Activated CD8-positive, alpha-beta memory T cell treated with anti-CD3 and anti-CD28 coated beads, Interleukin-2, amount 50 U/mL, for 1 hour (primary cell): ENCODE measurements around the gene CPNE5.
"Not testable (repeated sequence)": the region's sequence is repeated elsewhere in the genome, so short reads cannot be mapped to it uniquely, and the experiment has no call there.

Source experiments
- DNase-seq: peaks from one replicate; pipeline ENCODE4 v3.0.0-alpha.2; 2020; ENCODE audit errors: extremely low read depth

CPNE5 gene

DNA sequence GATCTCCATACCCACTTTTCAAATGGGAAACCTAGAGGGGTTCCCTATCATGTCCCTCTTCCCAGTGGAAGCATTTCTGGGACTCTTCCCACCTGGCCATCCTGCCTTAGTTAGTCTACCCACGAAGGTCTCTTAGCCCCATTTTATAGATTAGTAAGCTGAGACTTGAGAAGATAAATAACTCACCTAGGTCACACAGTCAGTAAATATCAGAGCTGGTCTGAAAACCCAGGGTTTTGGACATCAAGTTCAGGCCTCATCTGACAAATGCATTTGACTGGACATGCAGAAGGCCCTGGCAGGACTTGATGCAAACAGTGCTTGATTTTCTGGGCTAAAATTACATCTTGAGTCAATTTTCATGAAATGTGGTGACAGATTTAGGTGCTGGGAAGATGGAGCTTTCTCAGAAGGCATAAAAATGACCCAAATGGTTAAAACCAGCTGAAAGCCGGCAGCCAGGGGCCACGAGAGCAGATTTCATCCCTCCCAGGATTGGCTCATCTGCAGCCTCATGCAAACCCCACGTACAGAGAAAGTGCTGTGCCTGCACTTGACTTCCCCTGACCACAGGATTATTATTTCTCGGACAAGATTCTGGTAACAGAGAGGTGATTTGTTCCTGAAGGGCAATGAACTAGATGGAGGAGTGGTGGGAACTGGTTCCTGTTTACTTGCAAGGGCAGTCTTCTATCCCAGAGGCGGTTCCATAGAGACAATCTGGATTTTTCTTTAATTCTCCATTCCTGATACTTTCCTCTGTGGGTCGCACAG lies 23.1 kb downstream of the CPNE5 start:
- DNase-seq = no peak

DNA sequence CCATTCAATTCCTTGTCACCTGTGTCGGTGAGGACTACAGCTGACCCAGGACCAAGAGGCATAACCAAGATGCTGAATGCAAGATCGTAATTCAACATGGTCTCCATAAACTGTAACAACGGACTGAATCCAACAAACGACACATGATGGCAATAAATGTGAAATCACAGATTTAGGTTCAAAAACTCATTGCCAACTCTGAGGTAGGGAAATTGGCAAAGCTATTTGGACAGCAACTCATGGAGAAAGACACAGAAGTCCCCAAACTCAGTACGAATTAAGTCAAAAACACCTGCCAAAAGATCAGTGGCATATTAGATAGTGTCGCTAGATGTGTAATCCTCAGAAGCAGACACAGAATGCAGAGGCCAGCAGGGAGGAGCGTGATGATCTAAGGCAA lies 25.0 kb downstream of the CPNE5 start:
- DNase-seq = no peak

DNA sequence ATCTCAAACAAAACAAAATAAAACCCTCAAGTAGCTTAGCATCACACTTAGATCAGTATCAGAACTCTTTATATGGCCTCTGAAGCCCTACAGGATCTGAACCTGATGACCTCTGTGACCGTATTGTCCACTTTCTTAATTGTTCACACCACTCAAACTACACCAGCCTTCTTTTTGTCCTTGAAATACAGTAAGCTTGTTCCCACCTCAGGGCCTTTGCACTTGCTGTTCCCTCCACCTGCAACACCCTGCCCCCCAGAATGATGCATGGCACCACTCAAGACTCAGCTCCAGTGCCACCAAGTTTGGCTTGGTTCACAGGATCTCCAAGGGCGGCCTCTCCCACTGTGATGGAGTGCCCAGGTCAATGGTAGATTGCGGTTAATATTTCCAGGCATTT lies 25.7 kb downstream of the CPNE5 start:
- no peak for DNase-seq

DNA sequence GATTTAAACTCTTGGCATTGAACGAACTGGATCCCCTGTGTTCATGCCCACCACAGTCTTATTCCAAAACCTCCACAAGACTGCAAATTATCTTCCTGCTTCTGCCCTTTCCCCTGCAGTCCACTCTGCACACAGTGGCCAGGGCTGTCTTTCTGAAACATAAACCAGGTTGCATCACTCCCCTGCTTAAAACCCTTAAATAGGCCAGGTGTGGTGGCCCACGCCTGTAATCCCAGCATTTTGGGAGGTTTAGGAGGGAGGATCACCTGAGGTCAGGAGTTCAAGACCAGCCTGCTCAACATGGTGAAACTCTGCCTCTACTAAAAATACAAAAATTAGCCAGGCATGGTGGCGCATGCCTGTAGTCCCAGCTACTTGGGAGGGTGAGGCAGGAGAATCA lies 26.2 kb downstream of the CPNE5 start:
- not testable (repeated sequence) for DNase-seq

DNA sequence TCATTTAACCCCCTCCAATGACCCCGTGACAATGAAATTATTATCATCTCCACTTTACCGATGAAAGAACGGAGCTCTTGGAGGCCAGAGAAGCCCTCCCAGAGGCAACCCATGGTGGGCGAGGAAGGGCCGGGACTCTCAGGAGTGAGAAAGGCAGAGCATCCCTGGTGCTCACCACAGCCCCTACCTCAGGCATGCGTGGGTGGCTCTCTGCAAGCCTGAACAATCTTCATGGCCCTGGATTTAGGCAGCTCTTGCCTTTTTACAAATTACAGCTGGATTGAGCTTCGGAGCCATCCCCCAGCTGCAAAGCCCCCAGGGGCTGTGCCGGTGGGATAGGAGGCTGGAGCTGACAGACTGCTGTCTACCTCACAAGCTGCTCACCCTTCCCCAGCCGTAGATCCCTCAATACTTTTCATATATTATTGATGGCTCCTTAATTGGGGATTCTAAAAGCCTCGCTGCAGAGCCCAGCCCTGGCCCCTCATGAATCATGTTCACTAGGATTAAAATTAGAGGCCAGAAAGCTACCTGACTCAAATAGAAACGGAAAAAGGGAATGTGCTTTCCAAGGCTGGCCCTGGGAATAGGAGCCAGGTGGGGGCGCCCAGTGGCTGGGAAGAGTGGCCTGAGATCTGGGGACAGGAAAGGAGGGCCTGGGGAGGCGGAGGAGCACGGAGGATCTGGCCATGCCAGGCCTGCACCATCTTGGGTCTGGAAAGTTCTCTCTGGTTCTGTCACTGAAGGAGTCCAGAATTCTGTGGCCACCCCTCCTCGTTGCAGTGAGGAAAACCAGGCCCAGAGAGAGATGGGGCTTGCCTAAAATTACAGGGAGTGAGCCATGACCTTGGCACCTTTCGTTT lies 29.1 kb downstream of the CPNE5 start:
- no peak for DNase-seq

DNA sequence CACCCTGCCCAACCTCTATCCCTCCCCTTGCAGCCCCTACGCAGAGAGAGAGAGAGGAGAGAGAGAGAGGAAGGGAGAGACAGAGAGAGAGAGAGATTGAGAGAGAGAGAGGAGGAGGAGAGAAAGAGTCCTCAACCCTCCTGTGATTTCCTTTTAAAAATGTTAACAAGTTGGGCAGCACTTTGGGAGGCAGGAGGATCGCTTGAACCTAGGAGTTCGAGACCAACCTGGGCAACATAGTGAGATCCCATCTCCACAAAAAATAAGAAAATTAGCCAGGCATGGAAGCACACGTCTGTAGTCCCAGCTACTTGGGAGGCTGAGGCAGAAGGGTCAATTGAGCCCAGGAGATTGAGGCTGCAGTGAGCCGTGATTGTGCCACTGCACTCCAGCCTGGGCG lies 30.1 kb downstream of the CPNE5 start:
- no peak for DNase-seq

DNA sequence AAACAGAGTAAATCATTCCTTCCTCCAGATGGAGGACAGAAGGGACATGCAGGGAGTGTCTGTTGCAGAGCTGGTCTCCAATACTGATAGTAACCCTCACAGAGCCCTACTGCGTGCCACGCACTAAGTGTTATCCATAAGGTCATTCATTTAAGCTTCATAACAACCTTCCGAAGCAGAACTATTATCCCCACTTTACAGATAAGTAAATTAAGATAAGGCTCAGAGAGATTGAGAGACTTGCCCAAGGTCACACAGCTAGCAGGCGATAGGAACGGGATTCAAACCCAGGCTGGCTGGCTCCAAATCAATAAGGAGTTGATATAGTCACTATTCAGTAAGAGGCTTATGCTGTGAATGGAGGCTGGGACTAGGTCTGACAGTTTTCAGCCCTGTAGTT lies 30.6 kb downstream of the CPNE5 start:
- no peak for DNase-seq

DNA sequence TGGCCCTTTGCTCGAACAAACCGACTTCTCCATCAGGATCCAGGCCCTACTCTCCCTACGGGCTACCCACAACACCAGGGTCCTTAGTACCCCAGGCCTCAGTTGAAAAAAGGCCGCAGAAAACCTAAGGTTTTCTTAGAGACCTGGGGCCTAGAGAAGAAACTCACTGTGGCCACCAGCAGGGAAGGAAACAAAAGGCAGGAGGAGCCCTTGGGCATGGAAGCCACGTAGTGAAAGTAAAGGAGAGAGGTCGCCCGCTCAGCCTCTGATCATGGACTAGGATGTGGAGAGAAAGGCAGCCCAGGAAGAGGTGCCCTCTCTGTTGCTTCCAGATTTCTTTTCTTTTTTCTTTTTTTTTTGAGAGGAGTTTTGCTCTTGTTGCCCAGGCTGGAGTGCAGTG lies 31.5 kb downstream of the CPNE5 start:
- DNase-seq = no peak

DNA sequence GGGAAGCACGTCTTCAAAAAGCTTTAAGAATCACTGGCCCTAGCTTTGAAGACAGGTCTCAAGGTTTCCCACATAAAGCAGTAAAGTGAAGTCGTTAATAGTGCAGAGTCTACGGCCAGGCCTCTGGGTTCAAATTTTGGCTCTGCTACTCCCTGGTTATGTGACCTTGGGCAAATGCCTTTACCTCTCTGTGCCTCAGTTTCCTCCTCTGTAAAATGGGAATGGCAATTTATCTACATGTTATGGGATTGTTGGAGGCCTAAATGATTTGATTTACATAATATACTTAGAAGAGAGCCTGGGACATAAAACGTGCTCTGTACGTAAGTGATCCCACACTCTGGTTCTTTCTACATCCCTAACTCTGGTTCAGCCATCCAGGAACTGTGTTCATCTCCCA lies 32.1 kb downstream of the CPNE5 start:
- no peak for DNase-seq

DNA sequence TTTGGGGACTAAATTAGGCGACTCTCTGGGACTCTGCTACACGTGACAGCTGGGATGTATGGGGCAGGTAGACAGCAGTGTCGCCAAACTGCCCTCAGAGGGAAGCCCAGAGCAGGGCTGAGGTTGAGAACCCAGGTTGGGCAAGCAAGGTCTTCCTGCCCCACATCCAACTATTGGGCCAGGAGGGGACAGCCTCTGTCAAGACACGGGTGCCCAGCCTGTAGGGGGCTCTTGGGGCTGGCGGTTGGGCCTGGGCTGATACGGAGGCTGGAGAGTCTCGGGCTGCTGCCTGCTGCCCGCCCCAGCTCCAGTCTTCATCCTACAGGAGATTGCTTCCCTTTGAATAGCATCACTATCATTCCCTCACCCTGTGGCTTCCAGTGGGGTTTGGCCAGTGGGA lies 33.3 kb downstream of the CPNE5 start:
- no peak for DNase-seq

DNA sequence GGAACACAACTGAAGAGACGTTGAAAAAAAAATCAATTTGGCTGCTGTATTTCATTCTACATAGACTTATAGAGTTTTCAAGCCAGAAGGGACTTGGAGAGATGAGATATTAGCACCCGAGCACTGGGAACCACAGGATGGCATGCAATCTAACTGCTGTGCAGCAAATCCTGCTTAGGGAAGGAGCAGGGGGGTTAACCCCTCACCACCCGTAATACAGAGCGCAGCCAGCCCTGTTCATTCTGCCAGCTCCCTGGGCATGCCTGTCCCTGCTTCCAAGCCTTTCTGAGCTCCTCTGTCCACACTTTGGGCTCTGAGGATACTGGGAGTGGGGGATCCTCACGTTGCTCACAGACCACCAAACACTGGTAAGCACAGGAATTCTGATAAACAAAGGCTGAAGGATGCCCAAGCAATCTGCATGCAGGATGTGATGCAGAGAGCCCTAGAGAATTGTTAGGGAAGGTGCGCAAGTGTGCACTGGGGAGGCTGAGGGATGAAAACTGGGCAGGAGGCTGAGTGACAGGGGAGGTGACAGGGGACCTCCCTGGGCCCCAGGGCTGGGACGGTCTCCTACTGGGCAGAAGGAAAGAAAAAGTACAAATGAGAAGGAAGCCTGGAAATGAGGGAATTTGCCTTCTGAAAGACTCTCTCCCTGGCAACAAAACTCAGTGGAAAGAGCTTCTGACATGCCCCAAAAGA lies 34.0 kb downstream of the CPNE5 start:
- no peak for DNase-seq

DNA sequence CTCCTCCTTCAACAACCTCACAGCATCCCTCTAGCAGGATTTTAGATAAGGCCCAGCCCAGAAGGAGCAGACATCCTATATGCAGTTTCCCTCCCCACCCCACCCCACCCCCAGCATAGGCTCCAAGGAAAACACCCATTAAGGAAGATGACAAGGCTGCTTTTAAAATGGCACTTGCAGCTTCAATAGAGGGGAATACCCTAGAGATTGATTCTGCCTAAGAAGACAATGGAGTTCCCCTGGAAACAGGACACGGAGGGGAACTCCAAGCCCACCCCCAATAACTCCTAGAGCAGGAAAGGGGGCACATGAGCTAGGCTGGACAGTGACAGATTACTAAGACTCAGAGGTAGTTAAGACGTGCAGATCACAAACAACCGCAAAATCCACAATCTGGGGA lies 34.7 kb downstream of the CPNE5 start:
- DNase-seq = no peak

DNA sequence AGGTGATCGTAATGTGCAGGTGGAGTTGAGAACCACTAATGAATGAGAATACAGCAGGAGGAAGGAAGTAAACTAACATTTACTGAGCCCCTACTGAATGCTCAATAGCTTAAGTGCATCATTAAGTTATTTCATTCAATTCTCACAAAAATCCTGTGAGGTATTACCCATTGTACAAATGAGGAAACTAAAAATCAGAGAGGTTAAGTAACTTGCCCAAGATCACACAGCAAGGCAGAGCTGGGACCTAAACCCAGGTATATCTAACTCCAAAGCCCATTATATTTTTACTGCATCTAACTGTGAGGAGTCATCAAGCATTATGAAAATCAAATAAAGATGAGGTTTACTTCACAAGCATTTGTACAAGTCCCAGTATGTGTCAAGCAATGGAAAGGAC lies 35.3 kb downstream of the CPNE5 start:
- no peak for DNase-seq

DNA sequence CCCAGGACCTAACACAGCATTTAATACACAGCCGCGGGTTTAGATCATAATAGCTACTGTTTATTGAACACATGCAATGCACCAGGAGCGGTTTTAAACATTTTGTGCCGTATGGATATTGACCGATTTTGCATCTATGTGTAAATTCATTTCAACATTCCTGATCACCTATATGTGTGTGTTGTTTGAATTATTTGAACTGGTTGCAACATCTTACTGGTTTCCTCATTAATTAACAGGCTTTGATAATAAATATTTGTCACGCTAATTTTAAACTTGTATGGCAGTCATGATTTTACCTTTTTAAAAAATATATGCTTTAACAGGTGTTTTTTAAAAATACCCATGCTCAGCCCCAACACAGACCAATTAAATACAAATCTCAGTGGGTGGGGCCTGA lies 35.8 kb downstream of the CPNE5 start:
- no peak for DNase-seq

DNA sequence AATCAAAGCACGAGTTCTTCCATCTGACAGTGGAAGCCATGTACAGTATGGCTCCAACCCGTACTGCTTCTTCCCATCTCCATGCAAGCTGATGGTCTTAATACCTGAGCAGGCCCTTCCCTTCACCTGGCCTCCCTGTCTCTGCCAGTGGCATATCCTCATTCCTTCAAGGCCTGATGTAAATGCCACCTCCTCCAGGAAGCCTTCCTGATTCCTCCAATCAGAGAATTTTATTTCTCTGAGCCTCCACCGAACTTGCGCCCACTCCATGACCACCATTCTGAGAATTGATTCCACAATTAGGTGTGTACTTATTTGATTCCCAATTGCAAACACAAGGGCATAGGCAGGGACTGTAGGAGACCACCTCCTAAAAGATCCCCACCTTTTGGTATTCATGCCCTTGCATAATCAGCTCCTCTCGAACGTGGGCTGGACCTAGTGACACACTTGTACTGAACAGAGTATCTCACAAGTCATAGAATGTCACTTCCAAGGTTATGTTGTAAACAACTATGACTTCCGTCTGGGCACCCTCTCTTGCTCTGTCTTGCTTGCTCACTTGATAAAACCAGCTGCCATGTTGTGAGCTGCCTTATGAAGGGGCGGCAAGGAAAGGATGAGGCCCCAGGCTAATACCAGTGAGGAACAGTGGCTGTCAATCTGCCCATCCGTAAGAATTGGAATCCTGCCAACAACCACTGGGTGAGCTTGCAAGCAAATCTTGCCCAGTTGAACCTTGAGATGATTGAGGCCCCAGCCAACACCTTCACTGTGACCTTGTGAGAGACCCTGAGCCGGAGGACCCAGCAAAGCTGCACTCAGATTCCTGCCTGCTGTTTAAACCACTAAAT lies 38.8 kb downstream of the CPNE5 start:
- no peak for DNase-seq

DNA sequence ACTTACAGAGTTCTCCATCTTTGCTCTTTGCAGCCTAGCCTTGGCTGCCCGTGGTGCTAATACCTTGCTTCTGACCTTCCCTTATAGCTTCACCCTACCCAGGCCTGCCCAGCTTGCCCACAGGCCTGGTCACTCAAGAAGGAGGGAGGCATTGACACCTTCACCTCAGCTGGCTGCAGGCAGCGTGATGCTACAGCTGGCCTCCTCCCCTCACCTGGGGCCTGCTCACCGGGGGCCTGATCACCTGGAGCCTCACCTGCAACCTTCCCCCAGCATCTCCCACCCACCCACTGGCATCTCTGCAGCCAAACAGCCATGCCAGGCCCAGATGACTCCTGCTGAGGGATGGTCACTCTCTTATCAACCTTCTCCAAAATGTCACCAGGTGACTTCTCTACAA lies 40.4 kb downstream of the CPNE5 start:
- no peak for DNase-seq

DNA sequence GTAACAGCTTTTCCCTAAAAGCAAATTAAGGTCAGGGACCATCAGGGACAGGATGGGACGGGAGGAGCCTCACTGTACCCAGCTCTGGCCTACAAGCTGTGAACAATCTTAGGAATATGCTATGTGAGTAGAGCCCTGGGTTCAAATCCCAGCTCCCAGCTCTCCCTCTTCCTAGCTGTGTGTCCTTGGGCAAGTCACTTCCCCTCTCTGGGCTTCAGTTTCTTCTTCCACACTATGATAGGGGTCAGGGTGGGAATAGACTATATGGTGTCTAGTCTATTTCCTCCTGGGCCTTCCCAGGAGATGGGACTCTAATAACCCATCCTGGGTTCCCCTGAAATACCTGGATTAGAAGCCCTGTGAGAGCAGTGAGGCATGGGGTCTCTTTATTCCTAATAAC lies 41.6 kb downstream of the CPNE5 start:
- DNase-seq = no peak

DNA sequence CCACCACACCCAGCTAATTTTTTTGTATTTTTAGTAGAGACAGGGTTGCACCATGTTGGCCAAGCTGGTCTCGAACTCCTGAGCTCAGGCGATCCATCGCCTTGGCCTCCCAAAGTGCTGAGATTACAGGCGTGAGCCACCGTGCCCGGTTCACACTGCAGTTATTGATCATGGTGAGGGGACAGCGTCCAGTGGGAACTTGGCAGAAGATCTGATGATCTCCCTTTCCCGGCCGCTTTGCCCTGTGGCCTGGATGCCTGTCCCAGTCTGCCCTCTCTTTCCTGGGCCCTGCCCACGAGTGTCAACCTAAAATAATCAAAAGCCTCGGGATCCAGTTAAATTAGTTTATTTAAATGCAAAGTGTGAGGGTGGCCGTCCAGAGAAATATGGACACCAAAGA lies 42.2 kb downstream of the CPNE5 start:
- no peak for DNase-seq

DNA sequence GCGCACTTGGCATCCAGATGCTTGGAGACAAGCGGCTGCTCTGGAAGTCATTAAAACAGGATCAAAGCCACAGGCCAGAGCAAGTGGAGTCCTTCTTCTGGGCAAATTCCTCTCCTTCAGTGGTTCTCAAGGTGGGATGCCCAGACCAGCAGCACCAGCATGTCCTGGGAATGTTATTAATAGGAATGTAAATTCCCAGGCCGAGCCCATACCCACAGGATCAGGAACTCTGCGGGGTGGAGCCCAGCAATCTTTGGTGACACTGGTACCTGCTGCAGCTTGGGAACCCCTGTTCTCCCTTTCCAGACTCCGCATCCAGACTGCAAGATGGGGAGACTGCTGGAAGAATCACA lies 44.6 kb downstream of the CPNE5 start:
- no peak for DNase-seq

DNA sequence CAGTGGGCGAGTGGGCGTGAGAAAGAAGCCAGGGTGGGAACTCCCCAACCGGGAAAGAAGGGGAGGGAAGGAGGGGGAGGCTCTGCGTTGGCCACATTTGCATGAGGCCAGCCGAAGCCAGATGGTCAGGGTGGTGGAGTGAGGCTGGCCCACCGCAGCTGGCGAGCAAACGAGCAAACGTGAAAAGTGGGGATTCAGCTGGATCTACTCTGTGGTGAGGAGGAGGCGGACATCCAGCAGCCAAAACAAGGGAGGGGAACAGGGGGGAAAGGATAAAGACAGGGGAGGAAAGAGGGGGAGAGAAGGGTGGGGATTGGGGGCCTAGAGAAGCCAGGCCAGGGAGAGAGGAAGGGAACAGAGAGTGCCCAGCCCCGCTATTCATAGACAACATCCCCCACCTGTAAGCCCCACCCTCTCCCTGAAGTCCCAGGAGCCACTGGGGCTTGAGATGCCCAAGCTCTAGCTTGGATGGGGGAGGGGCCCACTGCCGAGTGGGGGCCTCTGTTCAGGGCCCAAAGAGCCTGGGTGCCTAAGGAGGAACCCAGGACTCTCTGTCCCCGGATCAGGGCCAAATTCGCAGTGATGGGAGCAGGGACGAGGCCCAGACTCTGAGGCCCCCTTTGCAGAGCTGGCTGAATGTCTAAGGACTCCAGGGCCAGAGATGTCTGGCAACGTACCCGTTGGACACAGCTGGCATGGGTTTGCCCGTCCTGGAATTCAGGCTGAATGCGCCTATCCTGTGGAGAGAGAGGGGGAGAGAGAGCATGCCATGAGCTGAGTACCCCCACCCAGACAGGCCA lies 45.1 kb downstream of the CPNE5 start:
- DNase-seq = no peak

DNA sequence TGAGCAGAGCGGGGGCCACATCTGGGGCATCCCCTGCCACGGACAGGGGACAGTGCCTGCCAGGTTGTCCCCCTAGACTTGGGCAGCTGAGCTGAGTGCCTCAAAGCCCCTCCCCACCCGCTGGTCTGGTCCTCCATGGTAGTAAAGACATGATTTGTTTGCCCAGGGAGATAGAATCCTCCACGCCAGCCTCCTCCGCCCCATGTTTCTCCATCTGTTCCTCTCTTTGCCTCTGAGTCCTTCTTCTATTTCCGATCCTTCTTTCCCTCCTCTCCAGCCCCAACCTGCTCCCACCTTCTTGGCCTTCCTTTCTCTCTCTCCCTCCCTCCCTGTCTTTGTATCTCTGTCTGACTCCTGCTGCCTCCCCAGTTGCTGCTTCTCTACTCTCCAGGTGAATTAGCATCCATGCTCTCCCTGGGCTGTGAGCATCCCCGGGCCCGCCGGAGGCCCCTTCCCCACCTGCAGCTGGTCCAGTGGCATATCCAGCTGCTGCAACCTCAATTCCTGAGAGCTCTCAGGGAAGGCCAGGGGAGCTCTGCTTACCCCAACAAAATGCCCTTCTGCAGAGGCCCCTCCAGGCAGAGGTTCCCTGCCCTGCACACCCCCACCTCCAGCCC lies 45.8 kb downstream of the CPNE5 start:
- no peak for DNase-seq
